Measurements from ENCODE around the gene MAPT. TPM values are rescaled to one million over a fixed set of nuclear protein-coding genes. Genes with fewer than 3 reads are reported as not detected.

MAPT gene
- total RNA-seq, 4 donors from 2014 or later, result 3.6 to 6.5 (median 4.5) TPM

DNA sequence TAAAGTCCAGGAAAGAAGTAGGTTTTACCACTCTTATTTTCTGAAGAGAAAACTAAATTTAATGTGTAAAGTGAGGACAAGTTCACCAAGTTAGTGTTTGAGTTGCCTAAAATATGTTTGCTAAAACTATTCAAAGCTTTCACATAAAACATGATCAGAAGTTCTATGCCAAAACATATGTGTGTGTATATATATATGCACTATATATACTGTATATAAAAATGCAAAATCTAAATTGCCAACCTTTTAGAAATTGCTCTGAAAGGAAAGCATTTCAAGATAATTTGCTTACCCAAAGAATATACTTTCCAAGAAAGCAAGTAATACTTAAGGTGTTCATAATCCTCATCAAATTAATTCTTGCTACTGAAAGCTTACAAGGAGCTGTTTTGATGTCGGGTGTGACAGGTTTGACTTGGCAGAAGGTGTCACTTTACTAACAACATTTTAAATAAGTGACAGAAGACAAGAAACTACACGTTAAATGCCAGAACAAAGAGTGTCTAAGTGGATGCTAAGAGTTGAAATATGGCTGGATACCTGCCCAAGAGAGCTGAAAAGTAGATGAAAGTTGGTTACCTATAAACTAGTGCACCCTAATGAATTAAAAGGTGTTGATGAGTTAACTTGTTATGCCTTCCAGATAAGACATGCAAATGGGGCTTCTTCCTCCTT lies 72.4 kb downstream of the MAPT start:
- Histone ChIP-seq H3K4me1 (peaks cover 12% of the 10 kb centered on the region), H3K27ac (no peak overlapping the region)

DNA sequence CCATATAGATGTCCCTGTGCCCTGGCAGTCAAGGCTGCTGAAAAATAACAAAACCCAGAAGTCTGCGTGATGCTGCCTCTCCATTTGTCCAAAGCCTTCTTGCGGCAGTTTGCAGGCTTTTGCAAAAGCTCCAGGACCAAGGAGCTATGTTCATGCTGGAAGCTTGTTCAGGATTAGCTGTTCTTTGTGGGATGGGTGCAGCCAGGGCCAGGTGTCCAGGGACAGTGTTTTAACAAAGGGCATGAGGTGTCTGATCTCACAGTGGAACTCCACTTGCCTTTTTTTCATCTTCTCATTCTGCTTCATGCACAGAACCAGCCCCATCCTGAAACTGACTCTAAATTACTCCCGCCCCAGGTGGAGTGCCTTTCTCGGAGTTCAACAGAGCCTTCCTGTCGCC lies 73.0 kb downstream of the MAPT start:
- WGBS, result 65% methylated on average over 5 of the region's 5 CpGs
- no peaks in the 10 kb centered on the region for H3K36me3 ChIP-seq
- TF ChIP-seq, protein P1, sequence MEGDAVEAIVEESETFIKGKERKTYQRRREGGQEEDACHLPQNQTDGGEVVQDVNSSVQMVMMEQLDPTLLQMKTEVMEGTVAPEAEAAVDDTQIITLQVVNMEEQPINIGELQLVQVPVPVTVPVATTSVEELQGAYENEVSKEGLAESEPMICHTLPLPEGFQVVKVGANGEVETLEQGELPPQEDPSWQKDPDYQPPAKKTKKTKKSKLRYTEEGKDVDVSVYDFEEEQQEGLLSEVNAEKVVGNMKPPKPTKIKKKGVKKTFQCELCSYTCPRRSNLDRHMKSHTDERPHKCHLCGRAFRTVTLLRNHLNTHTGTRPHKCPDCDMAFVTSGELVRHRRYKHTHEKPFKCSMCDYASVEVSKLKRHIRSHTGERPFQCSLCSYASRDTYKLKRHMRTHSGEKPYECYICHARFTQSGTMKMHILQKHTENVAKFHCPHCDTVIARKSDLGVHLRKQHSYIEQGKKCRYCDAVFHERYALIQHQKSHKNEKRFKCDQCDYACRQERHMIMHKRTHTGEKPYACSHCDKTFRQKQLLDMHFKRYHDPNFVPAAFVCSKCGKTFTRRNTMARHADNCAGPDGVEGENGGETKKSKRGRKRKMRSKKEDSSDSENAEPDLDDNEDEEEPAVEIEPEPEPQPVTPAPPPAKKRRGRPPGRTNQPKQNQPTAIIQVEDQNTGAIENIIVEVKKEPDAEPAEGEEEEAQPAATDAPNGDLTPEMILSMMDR (IDR thresholded peaks at IDR 0.05), result no peak
- TF ChIP-seq EP300 (IDR thresholded peaks at IDR 0.05), result no peak
- no peak for TF ChIP-seq POLR2A (IDR thresholded peaks at IDR 0.05)
- TF ChIP-seq POLR2AphosphoS5 (IDR thresholded peaks at IDR 0.05), result no peak
- H3K27me3 ChIP-seq, result no peaks in the 10 kb centered on the region
- no peak overlapping the region for H3K4me3 ChIP-seq
- peaks cover 14% of the 10 kb centered on the region for H3K4me1 ChIP-seq
- no peaks in the 10 kb centered on the region for H3K9me3 ChIP-seq
- no peak overlapping the region for H3K27ac ChIP-seq
- DNase-seq (ENCODE audit: low spot score in 2 of 2), result no peak

More for the DNA sequence above, 72.4 kb downstream of the MAPT start:
- TF ChIP-seq EP300 (IDR thresholded peaks at IDR 0.05), result no peak
- TF ChIP-seq POLR2AphosphoS5 (IDR thresholded peaks at IDR 0.05), result no peak
- TF ChIP-seq, protein P1 (IDR thresholded peaks at IDR 0.05), result no peak
- TF ChIP-seq POLR2A (IDR thresholded peaks at IDR 0.05), result no peak
- no peak overlapping the region for H3K4me3 ChIP-seq
- no peaks in the 10 kb centered on the region for H3K36me3 ChIP-seq
- H3K9me3 ChIP-seq, result no peaks in the 10 kb centered on the region
- WGBS, result 35% methylated on average over 2 of the region's 2 CpGs
- no peaks in the 10 kb centered on the region for H3K27me3 ChIP-seq
- no peak for DNase-seq (ENCODE audit: low spot score in 2 of 2)

DNA sequence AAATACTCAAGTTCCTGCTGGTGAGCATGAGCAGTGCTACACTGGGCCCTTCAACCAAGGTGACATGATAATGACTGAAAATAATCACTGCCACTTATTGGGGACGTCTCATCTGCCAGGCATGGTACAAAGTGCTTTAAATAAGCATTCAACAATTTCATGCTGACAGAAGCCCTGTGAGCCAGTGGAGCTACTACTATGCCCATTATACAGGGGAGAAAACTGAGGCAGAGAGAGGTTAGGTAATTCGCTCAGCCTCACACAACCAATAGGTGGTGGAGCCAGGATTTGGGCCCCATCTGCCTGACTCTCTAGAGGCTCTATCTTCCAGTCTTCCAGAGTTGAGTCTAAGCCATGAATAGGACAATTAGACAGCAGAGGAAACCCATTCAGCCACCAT lies 74.4 kb downstream of the MAPT start:
- H3K36me3 ChIP-seq, result no peaks in the 10 kb centered on the region
- H3K27me3 ChIP-seq, result no peaks in the 10 kb centered on the region
- no peaks in the 10 kb centered on the region for H3K9me3 ChIP-seq
- 91% methylated on average over 2 of the region's 2 CpGs for WGBS
- H3K4me1 ChIP-seq, result peaks cover 27% of the 10 kb centered on the region
- DNase-seq (ENCODE audit: low spot score in 2 of 2), result no peak
- H3K4me3 ChIP-seq, result no peak overlapping the region
- H3K27ac ChIP-seq, result no peak overlapping the region
- TF ChIP-seq POLR2AphosphoS5 (IDR thresholded peaks at IDR 0.05) (no peak), POLR2A (IDR thresholded peaks at IDR 0.05) (no peak), EP300 (IDR thresholded peaks at IDR 0.05) (no peak)
- TF ChIP-seq, protein P1 (IDR thresholded peaks at IDR 0.05), result no peak

DNA sequence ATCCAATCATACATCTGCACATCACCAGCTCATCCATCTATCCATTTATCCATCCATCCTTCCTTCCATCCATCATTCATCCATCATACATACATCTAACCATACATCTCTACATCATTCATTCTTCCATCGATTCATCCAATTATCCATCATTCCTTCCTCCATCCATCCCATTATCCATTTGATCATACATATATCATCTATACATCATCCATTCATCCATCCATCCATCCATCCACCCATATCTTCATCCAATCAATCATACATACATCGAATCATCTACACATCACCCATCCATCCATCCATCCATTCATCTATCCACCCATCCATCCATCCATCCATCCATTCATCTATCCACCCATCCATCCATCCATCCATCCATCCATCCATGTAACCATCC lies 75.4 kb downstream of the MAPT start:
- 93% methylated on average over 2 of the region's 2 CpGs for WGBS
- no peak overlapping the region for H3K27ac ChIP-seq
- TF ChIP-seq, protein P1 (IDR thresholded peaks at IDR 0.05), result no peak
- no peak for TF ChIP-seq POLR2AphosphoS5 (IDR thresholded peaks at IDR 0.05)
- TF ChIP-seq EP300 (IDR thresholded peaks at IDR 0.05), result no peak
- TF ChIP-seq POLR2A (IDR thresholded peaks at IDR 0.05), result no peak

DNA sequence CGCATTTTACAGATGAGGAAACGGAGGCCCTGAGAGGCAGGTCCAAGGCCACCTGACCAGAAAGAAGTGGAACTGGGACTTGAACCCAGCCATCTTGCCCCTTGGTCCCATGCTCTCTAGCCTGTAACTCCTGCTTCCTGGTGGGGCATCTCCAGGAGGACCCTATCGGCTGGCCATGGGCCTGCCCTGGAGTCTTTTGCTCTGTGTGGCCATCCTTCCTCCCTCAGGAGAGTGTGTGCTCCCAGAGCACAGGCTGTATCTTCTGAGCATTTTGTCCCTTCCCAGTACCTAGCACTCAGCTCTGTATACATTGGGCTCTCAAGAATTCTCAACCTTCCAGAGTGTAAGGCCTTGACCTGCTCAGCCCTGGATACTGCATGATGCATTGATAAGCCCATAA lies 76.3 kb downstream of the MAPT start:
- Histone ChIP-seq H3K9me3 (no peaks in the 10 kb centered on the region), H3K4me1 (peaks cover 34% of the 10 kb centered on the region), H3K27ac (no peak overlapping the region), H3K4me3 (no peak overlapping the region), H3K27me3 (no peaks in the 10 kb centered on the region), H3K36me3 (no peaks in the 10 kb centered on the region)
- DNase-seq (ENCODE audit: low spot score in 2 of 2), result no peak
- TF ChIP-seq POLR2AphosphoS5 (IDR thresholded peaks at IDR 0.05) (no peak), EP300 (IDR thresholded peaks at IDR 0.05) (no peak), POLR2A (IDR thresholded peaks at IDR 0.05) (no peak)
- TF ChIP-seq, protein P1 (IDR thresholded peaks at IDR 0.05), result no peak
- WGBS, result 100% methylated on average over 2 of the region's 3 CpGs

More for the DNA sequence above, 75.4 kb downstream of the MAPT start:
- Histone ChIP-seq H3K36me3 (no peaks in the 10 kb centered on the region), H3K4me3 (no peak overlapping the region), H3K9me3 (no peaks in the 10 kb centered on the region), H3K27me3 (no peaks in the 10 kb centered on the region), H3K4me1 (peaks cover 34% of the 10 kb centered on the region)
- no peak for DNase-seq (ENCODE audit: low spot score in 2 of 2)
